Liver (tissue), 9 donors: ENCODE results near the gene DDOST. TPM values are rescaled to one million over a fixed set of nuclear protein-coding genes. Genes with fewer than 3 reads are reported as not detected.
A peak's percentile ranks its signal among the peaks of the same experiment; 100 is the strongest.

Experiments used
- DNase-seq: peaks from one replicate; pipeline ENCODE4 v3.0.0-alpha.2; 2017; ENCODE audit warnings: low spot score
- H3K27ac ChIP-seq, 2 donors: one replicate each; pipeline ENCODE4 v1.7.0; 2013; ENCODE audit warnings: inconsistent platforms in 2 of 2, low read length in 2 of 2, control low read depth in 1 of 2, low read depth in 1 of 2, mild to moderate bottlenecking in 1 of 2
- H3K27me3 ChIP-seq, 4 donors: one replicate each; pipeline versions ENCODE4 v1.6.1 to v1.7.0; 2013; ENCODE audit warnings: low read length in 3 of 4, inconsistent platforms in 1 of 4, mild to moderate bottlenecking in 1 of 4, moderate library complexity in 1 of 4; ENCODE audit not compliant: control insufficient read depth in 4 of 4, insufficient read depth in 4 of 4
- H3K36me3 ChIP-seq, 4 donors: one replicate each; pipeline versions ENCODE4 v1.6.1 to v1.7.0; 2013; ENCODE audit warnings: low read length in 3 of 4, mild to moderate bottlenecking in 3 of 4, low read depth in 1 of 4, moderate library complexity in 1 of 4; ENCODE audit not compliant: control insufficient read depth in 4 of 4, insufficient read depth in 3 of 4
- H3K4me1 ChIP-seq, 4 donors: one replicate each; pipeline versions ENCODE4 v1.6.1 to v1.7.0; 2013; ENCODE audit warnings: low read length in 3 of 4, mild to moderate bottlenecking in 3 of 4, moderate library complexity in 1 of 4; ENCODE audit not compliant: control insufficient read depth in 4 of 4, insufficient read depth in 4 of 4
- H3K4me3 ChIP-seq, 3 donors: one replicate each; pipeline versions ENCODE4 v1.6.1 to v1.7.0; 2013; ENCODE audit warnings: low read length in 3 of 3, control low read depth in 1 of 3, low read depth in 1 of 3, mild to moderate bottlenecking in 1 of 3
- H3K9ac ChIP-seq, 2 donors: one replicate each; pipeline ENCODE4 v1.7.0; 2013; ENCODE audit warnings: low read length in 2 of 2, mild to moderate bottlenecking in 2 of 2, moderate library complexity in 2 of 2, control low read depth in 1 of 2, low read depth in 1 of 2
- H3K9me3 ChIP-seq, 4 donors: one replicate each; pipeline versions ENCODE4 v1.6.1 to v1.7.0; 2013; ENCODE audit warnings: low read length in 3 of 4; ENCODE audit not compliant: control insufficient read depth in 4 of 4
- ATF3 ChIP-seq: IDR thresholded peaks from 2 replicates; pipeline ENCODE4 v1.6.1; 2016; ENCODE audit warnings: antibody characterized with exemption
- CTCF ChIP-seq: fragments of 150-350 bp; IDR thresholded peaks from 2 replicates; pipeline ENCODE4 v1.5.1; 2017; ENCODE audit warnings: improper control_type of control experiment, low read depth, low read length; ENCODE audit not compliant: missing input control
- EGR1 ChIP-seq, 2 donors: IDR thresholded peaks; 2 replicates each; pipeline ENCODE4 v1.6.1; 2016 to 2018; ENCODE audit warnings: antibody characterized with exemption in 2 of 2, low read depth in 2 of 2
- FOXA1 ChIP-seq: IDR thresholded peaks from 2 replicates; pipeline ENCODE4 v1.6.1; 2016; ENCODE audit warnings: antibody characterized with exemption
- FOXA2 ChIP-seq: IDR thresholded peaks from 2 replicates; pipeline ENCODE4 v1.6.1; 2016; ENCODE audit warnings: antibody characterized with exemption
- GABPA ChIP-seq, 2 donors: IDR thresholded peaks in 1 of 2; conservative IDR thresholded peaks in 1 of 2; 2 replicates each; pipeline ENCODE4 v1.6.1; 2016; ENCODE audit warnings: antibody characterized with exemption in 2 of 2, mild to moderate bottlenecking in 1 of 2, moderate library complexity in 1 of 2
- HNF4A ChIP-seq, 2 donors: conservative IDR thresholded peaks; 2 replicates each; pipeline ENCODE4 v1.6.1; 2016; ENCODE audit warnings: antibody characterized with exemption in 2 of 2, mild to moderate bottlenecking in 2 of 2
- HNF4G ChIP-seq: IDR thresholded peaks from 2 replicates; pipeline ENCODE4 v1.6.1; 2016; ENCODE audit warnings: antibody characterized with exemption
- JUND ChIP-seq, 2 donors: IDR thresholded peaks; 2 replicates each; pipeline ENCODE4 v1.6.1; 2016; ENCODE audit warnings: antibody characterized with exemption in 2 of 2
- MAX ChIP-seq: IDR thresholded peaks from 2 replicates; pipeline ENCODE4 v1.6.1; 2016; ENCODE audit warnings: antibody characterized with exemption
- NR2F2 ChIP-seq: IDR thresholded peaks from 2 replicates; pipeline ENCODE4 v1.6.1; 2016; ENCODE audit warnings: antibody characterized with exemption
- RAD21 ChIP-seq, 2 donors: IDR thresholded peaks; 2 replicates each; pipeline ENCODE4 v1.6.1; 2016; ENCODE audit warnings: antibody characterized with exemption in 2 of 2, mild to moderate bottlenecking in 2 of 2
- REST ChIP-seq: IDR thresholded peaks from 2 replicates; pipeline ENCODE4 v1.6.1; 2016; ENCODE audit warnings: antibody characterized with exemption, mild to moderate bottlenecking
- RXRA ChIP-seq, 2 donors: IDR thresholded peaks; 2 replicates each; pipeline ENCODE4 v1.6.1; 2017 to 2018; ENCODE audit warnings: antibody characterized with exemption in 2 of 2, mild to moderate bottlenecking in 1 of 2
- SP1 ChIP-seq: IDR thresholded peaks from 2 replicates; pipeline ENCODE4 v1.6.1; 2018; ENCODE audit warnings: antibody characterized with exemption, mild to moderate bottlenecking
- TAF1 ChIP-seq: conservative IDR thresholded peaks from 2 replicates; pipeline ENCODE4 v1.6.1; 2016; ENCODE audit warnings: antibody characterized with exemption, mild to moderate bottlenecking
- YY1 ChIP-seq: IDR thresholded peaks from 2 replicates; pipeline ENCODE4 v1.6.1; 2016; ENCODE audit warnings: antibody characterized with exemption, mild to moderate bottlenecking
- ZBTB33 ChIP-seq: IDR thresholded peaks from 2 replicates; pipeline ENCODE4 v1.6.1; 2016; ENCODE audit warnings: antibody characterized with exemption
- WGBS: extraction: QIAGEN DNeasy Blood & Tissue Kit; methylation state at CpG from one replicate; pipeline ENCODE4 v1.1.7; 2013; 5-methylcytosine and 5-hydroxymethylcytosine counted together
- polyA plus RNA-seq, 2 donors: library from polyadenylated mRNA; stranded (reverse) in 1 of 2; unstranded in 1 of 2; fragments of 200-250 nt in 1 of 2; fragments of >200 nt in 1 of 2; fragmentation: Nextera tagmentation in 1 of 2; extraction: Ambion mirVana in 1 of 2; gene quantifications; one replicate each; pipeline versions ENCODE4 v1.2.1 to v1.2.3, GENCODE V29; 2013 to 2015
- total RNA-seq, 2 donors: library from RNA; depleted of rRNA; stranded (reverse); fragments of >200 nt; gene quantifications; one replicate each; pipeline ENCODE4 v1.2.3, GENCODE V29; 2014
- donor health status: healthy.
- donor health status: healthy.
- donor health status: healthy.
- donor health status: healthy.
- donor health status: healthy.

The DDOST gene
- total and polyA plus RNA-seq, 4 donors: 70.2 to 193 (median 164) TPM

- DNase-seq: no peak
- 81% methylated on average over 4 of the region's 4 CpGs for WGBS
- TF ChIP-seq HNF4G: no peak
- TF ChIP-seq FOXA1: no peak
- no peak for TF ChIP-seq JUND (IDR thresholded peaks at IDR 0.05)
- TF ChIP-seq REST: no peak
- TF ChIP-seq NR2F2: no peak
- TF ChIP-seq TAF1: no peak
- no peak for TF ChIP-seq MAX
- TF ChIP-seq YY1: no peak
- TF ChIP-seq RXRA (IDR thresholded peaks at IDR 0.05): no peak
- no peak for TF ChIP-seq CTCF
- TF ChIP-seq FOXA2: no peak
- no peak for TF ChIP-seq ZBTB33
- no peak for TF ChIP-seq ATF3
- TF ChIP-seq GABPA (IDR thresholded peaks at IDR 0.05 in 1 of 2, conservative IDR thresholded peaks at IDR 0.05 in 1 of 2): no peak
- no peak for TF ChIP-seq RAD21 (IDR thresholded peaks at IDR 0.05)
- TF ChIP-seq EGR1 (IDR thresholded peaks at IDR 0.05; ENCODE audit: low read depth in 2 of 2): no peak
- TF ChIP-seq HNF4A (conservative IDR thresholded peaks at IDR 0.05): no peak
- TF ChIP-seq SP1: no peak
- peak overlapping the region; percentile 56 to 92 for H3K27ac ChIP-seq
- no peaks in the 10 kb centered on the region for H3K9me3 ChIP-seq
- H3K4me1 ChIP-seq: peaks cover 14 to 46% (median 27%) of the 10 kb centered on the region in 4 donors
- no peak overlapping the region for H3K9ac ChIP-seq
- no peak overlapping the region for H3K4me3 ChIP-seq
- no peaks in the 10 kb centered on the region for H3K27me3 ChIP-seq
- H3K36me3 ChIP-seq: no peaks in the 10 kb centered on the region
Observed at GRCh38 chr1:20602851-20603450, 58.2 kb downstream of the DDOST start.

Other genes starting within 250 kb of the DDOST start
- 10 to 100 TPM; 12.3 to 13.0 TPM for gene CAMK2N1, start 175.2 kb downstream of the DDOST start, total RNA-seq
- gene CAMK2N1, start 175.2 kb downstream of the DDOST start, polyA plus RNA-seq: 10 to 100 TPM; 14.9 to 15.1 TPM
- gene MUL1, start 153.2 kb downstream of the DDOST start, total RNA-seq: 10 to 100 TPM in 1 of 2 donors, 1 to 10 TPM in 1; 9.5 to 17.1 TPM
- gene MUL1, start 153.2 kb downstream of the DDOST start, polyA plus RNA-seq: 10 to 100 TPM; 16.6 to 19.4 TPM
- gene FAM43B, start 108.8 kb downstream of the DDOST start, total RNA-seq: under 1 TPM; 0.08 to 0.09 TPM
- under 1 TPM; 0.06 TPM for gene FAM43B, start 108.8 kb downstream of the DDOST start, polyA plus RNA-seq
- 1 to 10 TPM in 1 of 2 donors, under 1 TPM in 1; 0.42 to 8.1 TPM for gene CDA, start 72.3 kb downstream of the DDOST start, total RNA-seq
- gene CDA, start 72.3 kb downstream of the DDOST start, polyA plus RNA-seq: 10 to 100 TPM; 25.6 to 38.9 TPM
- gene PINK1, start 27.9 kb downstream of the DDOST start, total RNA-seq: 10 to 100 TPM; 55.9 to 68.5 TPM
- gene PINK1, start 27.9 kb downstream of the DDOST start, polyA plus RNA-seq: 100 to 1,000 TPM in 1 of 2 donors, 10 to 100 TPM in 1; 52.7 to 118 TPM
- 1 to 10 TPM; 1.7 to 2.7 TPM for gene KIF17, start 56.6 kb upstream of the DDOST start, total RNA-seq
- gene KIF17, start 56.6 kb upstream of the DDOST start, polyA plus RNA-seq: 1 to 10 TPM; 1.0 to 2.4 TPM
- gene SH2D5, start 71.3 kb upstream of the DDOST start, total RNA-seq: under 1 TPM in 1 of 2 donors, not detected in 1; 0.05 TPM
- not detected for gene SH2D5, start 71.3 kb upstream of the DDOST start, polyA plus RNA-seq
- 100 to 1,000 TPM; 104 to 115 TPM for gene HP1BP3, start 125.9 kb upstream of the DDOST start, total RNA-seq
- 10 to 100 TPM; 34.8 to 41.0 TPM for gene HP1BP3, start 125.9 kb upstream of the DDOST start, polyA plus RNA-seq